Stomach (tissue), 4 donors: ENCODE measurements around the gene UBE2G1.
"Not testable (repeated sequence)": the region's sequence is repeated elsewhere in the genome, so short reads cannot be mapped to it uniquely, and the experiment has no call there.

Source experiments
- CTCF ChIP-seq, 7 experiments: fragments of 450-650 bp in 4 of 7; fragments of 200-600 bp in 3 of 7; sonication (generic) in 3 of 7; IDR thresholded peaks; one replicate each; pipeline ENCODE4 v1.5.1; 2016 to 2019; ENCODE audit warnings: antibody characterized with exemption in 7 of 7, control low read depth in 2 of 7, mild to moderate bottlenecking in 1 of 7
- POLR2A ChIP-seq, 4 donors: fragments of 450-650 bp; IDR thresholded peaks; one replicate each; pipeline ENCODE4 v1.6.1; 2016; ENCODE audit warnings: antibody characterized with exemption in 4 of 4, control low read depth in 2 of 4, mild to moderate bottlenecking in 1 of 4, moderate library complexity in 1 of 4
- POLR2AphosphoS5 ChIP-seq, 3 donors: sonication (generic); formaldehyde crosslinking; IDR thresholded peaks; one replicate each; pipeline ENCODE4 v1.6.1; 2016; ENCODE audit warnings: antibody characterized with exemption in 3 of 3

GRCh38 chr17:4350214-4350613 is 16.3 kb downstream of the UBE2G1 start:
- TF ChIP-seq CTCF, POLR2A, POLR2AphosphoS5 (IDR thresholded peaks at IDR 0.05): not testable (repeated sequence)
